ENCODE results near the gene RAPGEF4. TPM values are rescaled to one million over a fixed set of nuclear protein-coding genes. Genes with fewer than 3 reads are reported as not detected.

RAPGEF4 gene
- total RNA-seq, 1 experiment from 2014 or later = 1.4 TPM

- Mint-ChIP-seq H3K27me3 (ENCODE audit: low read depth) (no peaks in the 10 kb centered on the region), H3K9me3 (no peaks in the 10 kb centered on the region)
Observed at GRCh38 chr2:173016451-173016850, 280.8 kb downstream of the RAPGEF4 start.

More at GRCh38 chr2:173016451-173016850, 280.8 kb downstream of the RAPGEF4 start:
- Histone ChIP-seq H2BK5ac (ENCODE audit: insufficient read length, low read length) (no peak overlapping the region), H3K9ac (ENCODE audit: extremely low read depth, insufficient read length, low read length) (no peak overlapping the region), H4K8ac (replicated peaks; ENCODE audit: insufficient read length, low read depth, low read length) (no peak overlapping the region), H4K91ac (ENCODE audit: insufficient read length, low read depth, low read length) (no peak overlapping the region), H3K14ac (ENCODE audit: insufficient read depth, low read length) (no peak overlapping the region), H2BK120ac (ENCODE audit: low read depth, low read length, poor library complexity, severe bottlenecking) (no peak overlapping the region), H2AFZ (ENCODE audit: low read length) (no peak overlapping the region), H3K56ac (ENCODE audit: insufficient read length, low read depth, low read length) (no peak overlapping the region), H2BK20ac (ENCODE audit: low read depth, low read length, poor library complexity, severe bottlenecking) (no peak overlapping the region), H3K4ac (ENCODE audit: low read depth, low read length) (no peak overlapping the region), H4K20me1 (ENCODE audit: control insufficient read depth, insufficient read depth, insufficient read length) (no peaks in the 10 kb centered on the region), H3K4me2 (ENCODE audit: insufficient read depth, insufficient read length, low read length) (no peak overlapping the region), H3K23me2 (ENCODE audit: insufficient read length, low read depth, low read length, poor library complexity, severe bottlenecking) (no peaks in the 10 kb centered on the region), H2AK5ac (ENCODE audit: insufficient read length, low read length) (no peak overlapping the region), H2BK15ac (ENCODE audit: low read depth, low read length) (no peak overlapping the region), H3K18ac (ENCODE audit: insufficient read length, low read depth, low read length) (no peak overlapping the region), H4K5ac (ENCODE audit: insufficient read length, low read depth, low read length) (no peak overlapping the region), H3K79me2 (ENCODE audit: insufficient read depth, low read length) (no peaks in the 10 kb centered on the region), H3K23ac (ENCODE audit: insufficient read length, low read depth, low read length) (no peak overlapping the region), H3K79me1 (ENCODE audit: insufficient read depth, low read depth, low read length, poor library complexity, severe bottlenecking) (no peaks in the 10 kb centered on the region), H3K27me3 (ENCODE audit: insufficient read depth, low read length) (no peaks in the 10 kb centered on the region), H3T11ph (ENCODE audit: low read length) (no peak overlapping the region), H3K9me3 (ENCODE audit: control insufficient read depth, low read depth, low read length) (no peaks in the 10 kb centered on the region), H3K27ac (ENCODE audit: insufficient read length, low read depth, low read length) (no peak overlapping the region), H2BK12ac (ENCODE audit: insufficient read length, low read depth, low read length) (no peak overlapping the region), H3K4me1 (ENCODE audit: insufficient read depth, low read length) (no peaks in the 10 kb centered on the region)
- WGBS (ENCODE audit: extremely low coverage, insufficient read length, low lambda C conversion rate) = no CpG with 5 or more reads among the region's 2 CpGs
- Mint-ChIP-seq H3K4me1 (peaks cover 6 to 7% of the 10 kb centered on the region in 2 experiments), H3K27ac (no peak overlapping the region), H3K4me3 (no peak overlapping the region), H3K36me3 (ENCODE audit: insufficient read depth in 1 of 3, low read depth in 3 of 3) (no peaks in the 10 kb centered on the region)
- DNase-seq = no peak
- no peak for TF ChIP-seq CTCF (conservative IDR thresholded peaks at IDR 0.05)
